Mesendoderm (in vitro differentiated cells): Measurements from ENCODE around the gene PDAP1. TPM values are rescaled to one million over a fixed set of nuclear protein-coding genes. Genes with fewer than 3 reads are reported as not detected.

Experiments
- DNase-seq: peaks from one replicate; pipeline ENCODE4 v3.0.0; 2013
- H2AK5ac ChIP-seq: 2 replicates; pipeline ENCODE4 v1.6.1; 2013; ENCODE audit warnings: low read length, inconsistent platforms
- H2BK120ac ChIP-seq: 2 replicates; pipeline ENCODE4 v1.6.1; 2013; ENCODE audit warnings: low read depth, mild to moderate bottlenecking, low read length, moderate library complexity, mixed read lengths
- H2BK15ac ChIP-seq: replicated peaks from 2 replicates; pipeline ENCODE4 v1.6.1; 2013; ENCODE audit warnings: low read depth, mild to moderate bottlenecking, moderate library complexity
- H2BK5ac ChIP-seq: 2 replicates; pipeline ENCODE4 v1.6.1; 2013; ENCODE audit warnings: low read length, inconsistent platforms
- H3K18ac ChIP-seq: 2 replicates; pipeline ENCODE4 v1.6.1; 2013; ENCODE audit warnings: mild to moderate bottlenecking, low read length, mixed read lengths
- H3K23ac ChIP-seq: one replicate; pipeline ENCODE4 v1.6.1; 2013; ENCODE audit warnings: low read length
- H3K27ac ChIP-seq: 2 replicates; pipeline ENCODE4 v1.5.1; 2013; ENCODE audit warnings: low read depth, mild to moderate bottlenecking, inconsistent platforms, low read length, moderate library complexity
- H3K27me3 ChIP-seq: 2 replicates; pipeline ENCODE4 v1.6.1; 2013; ENCODE audit warnings: low read length, control low read depth, mild to moderate bottlenecking, inconsistent platforms; ENCODE audit not compliant: insufficient read depth, poor library complexity
- H3K36me3 ChIP-seq: 2 replicates; pipeline ENCODE4 v1.6.1; 2013; ENCODE audit warnings: low read length, inconsistent platforms; ENCODE audit not compliant: control insufficient read depth, insufficient read depth
- H3K4ac ChIP-seq: one replicate; pipeline ENCODE4 v1.6.1; 2013; ENCODE audit warnings: low read depth, mild to moderate bottlenecking, low read length, moderate library complexity
- H3K4me1 ChIP-seq: 2 replicates; pipeline ENCODE4 v1.6.1; 2013; ENCODE audit warnings: low read depth, low read length, inconsistent platforms; ENCODE audit not compliant: control insufficient read depth
- H3K4me2 ChIP-seq: 2 replicates; pipeline ENCODE4 v1.6.1; 2013; ENCODE audit warnings: low read length
- H3K4me3 ChIP-seq: 2 replicates; pipeline ENCODE4 v1.5.1; 2013; ENCODE audit warnings: mild to moderate bottlenecking, low read length
- H3K56ac ChIP-seq: one replicate; pipeline ENCODE4 v1.6.1; 2013; ENCODE audit warnings: low read length
- H3K79me1 ChIP-seq: 2 replicates; pipeline ENCODE4 v1.6.1; 2013; ENCODE audit warnings: low read length, inconsistent platforms
- H3K79me2 ChIP-seq: 2 replicates; pipeline ENCODE4 v1.6.1; 2013; ENCODE audit warnings: mild to moderate bottlenecking, low read length; ENCODE audit not compliant: control insufficient read depth, insufficient read depth
- H3K9ac ChIP-seq: 2 replicates; pipeline ENCODE4 v1.6.1; 2013; ENCODE audit warnings: low read length, inconsistent platforms
- H4K5ac ChIP-seq: one replicate; pipeline ENCODE4 v1.6.1; 2013; ENCODE audit warnings: low read length
- H4K8ac ChIP-seq: one replicate; pipeline ENCODE4 v1.6.1; 2013; ENCODE audit warnings: low read depth, mild to moderate bottlenecking, control low read depth, low read length, moderate library complexity
- WGBS: extraction: QIAGEN DNeasy Blood & Tissue Kit; methylation state at CpG from one replicate; pipeline ENCODE4 v1.1.7; 2013; ENCODE audit warnings: low lambda C conversion rate, missing lambda C conversion rate; ENCODE audit not compliant: insufficient coverage; ENCODE audit errors: extremely low coverage; 5-methylcytosine and 5-hydroxymethylcytosine counted together
- polyA plus RNA-seq, 2 experiments: library from polyadenylated mRNA; stranded (reverse); fragments of 200-250 nt; gene quantifications; one replicate each; pipeline ENCODE4 v1.2.3, GENCODE V29; 2013

PDAP1 gene, protein sequence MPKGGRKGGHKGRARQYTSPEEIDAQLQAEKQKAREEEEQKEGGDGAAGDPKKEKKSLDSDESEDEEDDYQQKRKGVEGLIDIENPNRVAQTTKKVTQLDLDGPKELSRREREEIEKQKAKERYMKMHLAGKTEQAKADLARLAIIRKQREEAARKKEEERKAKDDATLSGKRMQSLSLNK
- polyA plus RNA-seq (2013, experiment 1 of 2), result 160 TPM
- 164 TPM for polyA plus RNA-seq (2013, experiment 2 of 2)

DNA sequence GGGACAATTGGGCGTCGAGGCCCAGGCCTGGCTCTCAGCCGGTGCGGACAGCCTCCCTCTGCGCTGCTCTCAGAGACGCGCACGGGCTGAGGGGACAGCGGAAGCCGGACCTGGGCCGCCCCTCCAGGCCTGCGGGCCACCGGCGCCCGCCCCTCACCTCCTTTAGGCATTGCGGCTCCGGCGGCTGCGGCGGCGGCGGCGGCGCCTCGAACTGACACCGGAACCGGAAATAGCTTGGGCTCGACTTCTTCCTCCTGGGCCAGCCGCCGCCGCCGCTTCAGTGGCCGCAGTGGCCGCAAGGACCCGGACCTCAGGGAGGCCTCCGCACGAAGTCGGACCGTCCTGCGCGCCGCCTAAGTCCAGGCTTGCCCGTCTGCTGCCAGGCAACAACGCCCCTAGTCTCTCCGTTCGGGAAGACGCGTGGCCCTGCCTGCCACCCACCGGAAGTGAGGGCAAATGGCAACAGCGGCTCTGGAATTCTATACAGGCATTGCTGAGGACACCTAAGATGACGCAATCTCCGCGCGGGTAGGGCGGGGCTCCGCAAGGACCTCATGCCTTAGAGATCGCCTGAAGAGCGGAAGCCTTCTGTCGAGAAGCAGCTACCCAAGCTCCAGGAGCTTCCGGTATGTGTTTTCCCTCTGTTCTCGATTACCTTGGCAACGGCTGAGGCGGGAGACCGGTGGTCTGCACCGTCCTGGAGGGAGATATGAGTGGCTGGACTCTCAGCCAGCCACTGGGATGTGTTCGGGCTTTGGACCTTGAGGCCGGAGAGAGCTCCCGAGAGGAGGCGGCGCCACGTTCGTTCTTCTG is at the start of gene PDAP1, which contains the start of gene BUD31:
Gene PDAP1 (minus strand): TSS at position 219 of the 813 bp plus-strand sequence. CDS start 49 bp downstream, at position 170.
Gene BUD31 (plus strand): TSS at position 591 of the 813 bp plus-strand sequence. CDS start 2,124 bp downstream, outside the sequence.
- peak within 1 kb of the TSS; percentile 93 for H3K4ac ChIP-seq
- peak within 1 kb of the TSS; percentile 37 for H2BK120ac ChIP-seq
- WGBS, result no CpG with 5 or more reads among the region's 72 CpGs
- H3K4me1 ChIP-seq, result peaks cover 7% of the 10 kb centered on the region
- H3K23ac ChIP-seq, result peak within 1 kb of the TSS; percentile 66
- H2BK5ac ChIP-seq, result peak within 1 kb of the TSS; percentile 69
- peak within 1 kb of the TSS; percentile 93 for H3K27ac ChIP-seq
- H3K9ac ChIP-seq, result peak within 1 kb of the TSS; percentile 98
- peak within 1 kb of the TSS; percentile 99 for H3K4me3 ChIP-seq
- peaks cover 28% of the 10 kb centered on the region for H3K79me1 ChIP-seq
- H2BK15ac ChIP-seq, result no peak within 1 kb of the TSS
- peak within 1 kb of the TSS; percentile 36 for H2AK5ac ChIP-seq
- H3K56ac ChIP-seq, result peak within 1 kb of the TSS; percentile 99
- peaks cover 15% of the 10 kb centered on the region for H3K36me3 ChIP-seq
- no peak within 1 kb of the TSS for H4K5ac ChIP-seq
- no peaks in the 10 kb centered on the region for H3K27me3 ChIP-seq
- DNase-seq, result peak; percentile 99
- peak within 1 kb of the TSS; percentile 98 for H3K4me2 ChIP-seq
- H3K79me2 ChIP-seq, result peaks cover 60% of the 10 kb centered on the region
- no peak within 1 kb of the TSS for H4K8ac ChIP-seq
- H3K18ac ChIP-seq, result peak within 1 kb of the TSS; percentile 88

DNA sequence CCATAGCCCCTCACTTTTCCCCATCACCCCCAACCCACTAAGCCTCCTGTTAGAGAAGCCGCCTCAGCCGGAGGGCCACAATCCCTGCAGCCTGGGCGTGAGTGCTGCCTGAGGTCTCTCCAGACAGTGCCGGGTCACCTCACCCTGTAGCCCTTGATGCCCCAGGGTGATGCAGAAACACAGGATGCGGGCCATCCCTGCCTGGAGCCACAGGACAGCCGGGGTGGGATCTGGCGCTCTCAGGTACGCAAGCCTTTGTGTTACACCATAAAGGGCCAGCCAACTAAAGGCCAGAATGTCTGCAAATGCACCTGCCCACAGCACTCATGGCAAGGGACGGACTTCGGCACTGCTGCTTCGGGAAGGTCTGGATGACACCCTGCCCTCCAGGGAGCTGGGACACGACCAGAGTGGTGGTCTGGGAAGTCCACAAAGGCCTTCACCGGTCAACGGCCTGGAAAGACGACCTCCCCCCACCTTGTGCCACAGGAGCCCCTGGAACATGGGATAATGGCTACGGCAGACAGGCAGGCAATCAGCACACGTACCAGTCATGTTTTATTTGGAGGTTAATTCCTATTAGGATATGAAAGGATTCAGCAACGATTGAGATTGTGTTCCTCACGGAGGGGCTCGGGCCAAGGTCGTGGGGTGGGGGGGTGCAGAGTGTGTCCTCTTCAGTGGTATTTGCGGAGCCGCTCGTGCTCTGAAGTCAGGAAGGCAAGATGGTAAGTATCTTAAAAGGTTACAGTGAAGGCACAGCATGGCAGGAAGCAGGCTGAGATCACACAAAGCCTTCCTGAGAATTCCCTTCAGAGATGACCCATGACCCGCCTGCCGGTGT is 49.5 kb upstream of the PDAP1 start:
- Histone ChIP-seq H3K4me3 (no peak overlapping the region), H3K4me2 (no peak overlapping the region), H3K4ac (no peak overlapping the region), H3K56ac (no peak overlapping the region), H3K27ac (no peak overlapping the region), H3K27me3 (no peaks in the 10 kb centered on the region), H3K9ac (no peak overlapping the region), H2BK15ac (no peak overlapping the region), H4K5ac (no peak overlapping the region), H2AK5ac (no peak overlapping the region), H4K8ac (no peak overlapping the region), H3K18ac (no peak overlapping the region), H3K79me2 (peaks cover 24% of the 10 kb centered on the region), H3K4me1 (no peaks in the 10 kb centered on the region), H3K79me1 (peaks cover 15% of the 10 kb centered on the region), H2BK5ac (no peak overlapping the region), H3K36me3 (peaks cover 12% of the 10 kb centered on the region), H2BK120ac (no peak overlapping the region), H3K23ac (no peak overlapping the region)
- WGBS, result no CpG with 5 or more reads among the region's 26 CpGs
- DNase-seq, result no peak

DNA sequence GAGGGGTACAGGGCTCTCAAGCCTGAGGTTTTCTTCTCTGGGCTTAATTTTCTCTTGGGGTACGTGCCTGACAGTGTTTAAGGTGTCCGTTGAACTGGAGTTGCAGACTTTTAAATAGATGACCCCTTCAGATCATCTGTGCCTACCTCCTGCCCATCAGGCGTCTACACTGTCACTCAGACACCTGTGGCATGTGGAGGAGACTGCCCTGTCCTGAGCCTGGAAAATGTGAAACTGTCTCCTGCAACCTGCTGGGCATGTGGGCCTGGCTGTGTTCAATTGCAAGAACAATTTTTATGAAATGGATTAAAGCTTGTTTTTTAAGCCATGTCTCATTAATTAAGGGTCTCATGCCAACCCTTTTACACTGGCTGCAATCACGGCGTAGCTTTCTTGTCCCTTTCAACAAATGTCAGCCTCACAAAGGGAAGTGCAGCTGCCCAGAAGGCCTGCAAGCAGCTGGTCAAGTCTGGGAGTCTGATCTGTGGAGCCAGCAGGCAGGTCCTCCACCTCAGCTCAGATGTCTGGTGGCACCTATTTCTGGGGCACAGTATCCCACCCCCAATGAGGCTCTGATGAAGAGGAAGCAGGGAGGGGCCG is 48.8 kb upstream of the PDAP1 start:
- H3K79me1 ChIP-seq, result peaks cover 11% of the 10 kb centered on the region
- H2BK15ac ChIP-seq, result no peak overlapping the region
- WGBS, result no CpG with 5 or more reads among the region's 6 CpGs
- H3K27me3 ChIP-seq, result no peaks in the 10 kb centered on the region
- H4K8ac ChIP-seq, result no peak overlapping the region
- H3K36me3 ChIP-seq, result peaks cover 10% of the 10 kb centered on the region
- no peaks in the 10 kb centered on the region for H3K4me1 ChIP-seq
- no peak for DNase-seq
- H2BK120ac ChIP-seq, result no peak overlapping the region
- H4K5ac ChIP-seq, result no peak overlapping the region
- no peak overlapping the region for H3K4me2 ChIP-seq
- no peak overlapping the region for H2BK5ac ChIP-seq
- peaks cover 20% of the 10 kb centered on the region for H3K79me2 ChIP-seq
- no peak overlapping the region for H3K56ac ChIP-seq
- no peak overlapping the region for H2AK5ac ChIP-seq
- H3K23ac ChIP-seq, result no peak overlapping the region
- H3K9ac ChIP-seq, result no peak overlapping the region
- no peak overlapping the region for H3K18ac ChIP-seq
- H3K4ac ChIP-seq, result no peak overlapping the region
- H3K4me3 ChIP-seq, result no peak overlapping the region
- no peak overlapping the region for H3K27ac ChIP-seq

DNA sequence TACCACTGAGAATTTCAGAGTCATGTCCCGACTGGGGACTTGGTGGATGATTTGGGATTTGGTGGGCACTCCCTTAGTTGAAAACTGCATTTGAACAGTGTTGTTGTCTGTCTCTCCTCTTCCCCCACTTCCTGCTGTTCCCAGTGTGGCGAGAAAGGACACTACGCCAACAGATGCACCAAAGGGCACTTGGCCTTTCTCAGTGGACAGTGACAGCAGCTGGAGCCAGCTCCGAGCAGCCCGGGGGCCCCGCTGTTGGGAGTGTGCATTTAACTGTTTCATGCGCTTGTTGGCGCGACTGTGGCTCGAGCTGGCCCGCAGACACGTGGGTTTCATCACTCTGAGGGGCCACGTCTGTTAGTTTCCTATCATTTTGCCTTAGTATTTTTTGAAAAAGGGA is 47.9 kb upstream of the PDAP1 start:
- Histone ChIP-seq H2BK15ac (no peak overlapping the region), H3K23ac (no peak overlapping the region), H4K5ac (no peak overlapping the region), H3K79me1 (peaks cover 10% of the 10 kb centered on the region), H3K79me2 (peaks cover 13% of the 10 kb centered on the region), H3K18ac (no peak overlapping the region), H2BK5ac (no peak overlapping the region), H3K27ac (no peak overlapping the region), H2BK120ac (no peak overlapping the region), H3K56ac (no peak overlapping the region), H3K4me2 (no peak overlapping the region), H3K4me1 (no peaks in the 10 kb centered on the region), H3K36me3 (peaks cover 10% of the 10 kb centered on the region), H2AK5ac (no peak overlapping the region), H4K8ac (no peak overlapping the region), H3K9ac (no peak overlapping the region), H3K4me3 (no peak overlapping the region), H3K4ac (no peak overlapping the region), H3K27me3 (no peaks in the 10 kb centered on the region)
- no CpG with 5 or more reads among the region's 13 CpGs for WGBS
- no peak for DNase-seq

DNA sequence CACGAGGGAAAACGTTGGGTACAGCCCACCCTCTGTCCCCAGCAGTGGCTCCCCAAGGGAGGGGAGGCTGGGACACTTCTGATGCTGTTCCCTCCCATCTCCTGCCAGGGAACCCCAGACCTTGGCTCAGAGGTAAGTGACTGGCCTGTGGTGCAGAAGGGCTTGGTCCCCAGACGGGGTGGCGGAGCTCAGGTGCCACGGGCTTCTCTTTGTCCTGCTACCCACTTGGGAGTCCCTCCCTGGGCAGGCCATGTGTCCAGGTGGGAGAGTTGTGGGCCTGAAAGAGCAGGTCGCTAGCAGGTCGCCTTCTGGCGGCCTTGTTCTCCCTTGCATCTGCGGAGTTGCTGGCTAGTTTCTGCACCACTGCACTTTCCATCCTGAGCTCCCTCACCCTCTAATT is 47.5 kb upstream of the PDAP1 start:
- peaks cover 9% of the 10 kb centered on the region for H3K79me1 ChIP-seq
- no peaks in the 10 kb centered on the region for H3K4me1 ChIP-seq
- WGBS, result no CpG with 5 or more reads among the region's 9 CpGs
- no peak overlapping the region for H3K4ac ChIP-seq
- H3K79me2 ChIP-seq, result peaks cover 10% of the 10 kb centered on the region
- H3K4me2 ChIP-seq, result no peak overlapping the region
- no peak overlapping the region for H2BK120ac ChIP-seq
- no peak overlapping the region for H2BK15ac ChIP-seq
- no peaks in the 10 kb centered on the region for H3K27me3 ChIP-seq
- peaks cover 13% of the 10 kb centered on the region for H3K36me3 ChIP-seq
- no peak overlapping the region for H3K4me3 ChIP-seq
- H3K9ac ChIP-seq, result no peak overlapping the region
- H3K27ac ChIP-seq, result no peak overlapping the region
- no peak overlapping the region for H2AK5ac ChIP-seq
- no peak overlapping the region for H4K8ac ChIP-seq
- H3K23ac ChIP-seq, result no peak overlapping the region
- H4K5ac ChIP-seq, result no peak overlapping the region
- no peak overlapping the region for H2BK5ac ChIP-seq
- no peak overlapping the region for H3K56ac ChIP-seq
- DNase-seq, result no peak
- H3K18ac ChIP-seq, result no peak overlapping the region
